H9 (cell line): Measurements from ENCODE around the gene TMEM117. TPM values are rescaled to one million over a fixed set of nuclear protein-coding genes. Genes with fewer than 3 reads are reported as not detected.

Experiments used
- DNase-seq: peaks from one replicate; pipeline ENCODE4 v3.0.0-alpha.2; 2017
- H2AFZ ChIP-seq: one replicate; pipeline ENCODE4 v1.6.1; 2013; ENCODE audit warnings: mild to moderate bottlenecking, low read length, control low read depth, moderate library complexity
- H2AK5ac ChIP-seq: 2 replicates; pipeline ENCODE4 v1.6.1; 2013; ENCODE audit warnings: low read length, control low read depth, mixed read lengths; ENCODE audit not compliant: insufficient read length
- H2BK120ac ChIP-seq: one replicate; pipeline ENCODE4 v1.6.1; 2013; ENCODE audit warnings: low read depth, mild to moderate bottlenecking, low read length, control low read depth, inconsistent platforms; ENCODE audit not compliant: poor library complexity, severe bottlenecking
- H2BK12ac ChIP-seq: 2 replicates; pipeline ENCODE4 v1.6.1; 2013; ENCODE audit warnings: low read length, control low read depth, mixed read lengths, low read depth; ENCODE audit not compliant: insufficient read length
- H2BK15ac ChIP-seq: 2 replicates; pipeline ENCODE4 v1.6.1; 2013; ENCODE audit warnings: low read depth, low read length, control low read depth
- H2BK20ac ChIP-seq: one replicate; pipeline ENCODE4 v1.6.1; 2013; ENCODE audit warnings: low read depth, mild to moderate bottlenecking, low read length, control low read depth, inconsistent platforms; ENCODE audit not compliant: poor library complexity, severe bottlenecking
- H2BK5ac ChIP-seq: 2 replicates; pipeline ENCODE4 v1.6.1; 2013; ENCODE audit warnings: low read length, control low read depth, mixed read lengths; ENCODE audit not compliant: insufficient read length
- H3K14ac ChIP-seq: 2 replicates; pipeline ENCODE4 v1.6.1; 2013; ENCODE audit warnings: low read length, control low read depth; ENCODE audit not compliant: insufficient read depth
- H3K18ac ChIP-seq: 2 replicates; pipeline ENCODE4 v1.6.1; 2013; ENCODE audit warnings: low read depth, mild to moderate bottlenecking, mixed read lengths, low read length, control low read depth; ENCODE audit not compliant: insufficient read length
- H3K23ac ChIP-seq: 2 replicates; pipeline ENCODE4 v1.6.1; 2013; ENCODE audit warnings: low read length, control low read depth, mixed read lengths, low read depth; ENCODE audit not compliant: insufficient read length
- H3K23me2 ChIP-seq: 2 replicates; pipeline ENCODE4 v1.6.1; 2013; ENCODE audit warnings: low read depth, mild to moderate bottlenecking, mixed read lengths, low read length, control low read depth; ENCODE audit not compliant: insufficient read length, poor library complexity, severe bottlenecking
- H3K27ac ChIP-seq: 2 replicates; pipeline ENCODE4 v1.5.1; 2013; ENCODE audit warnings: low read length, control low read depth, mixed read lengths, low read depth; ENCODE audit not compliant: insufficient read length
- H3K27me3 ChIP-seq: 2 replicates; pipeline ENCODE4 v1.6.1; 2013; ENCODE audit warnings: low read length, control low read depth, inconsistent platforms; ENCODE audit not compliant: insufficient read depth
- H3K4ac ChIP-seq: 2 replicates; pipeline ENCODE4 v1.6.1; 2013; ENCODE audit warnings: low read depth, mild to moderate bottlenecking, control low read depth, inconsistent platforms, low read length, moderate library complexity
- H3K4me1 ChIP-seq: 2 replicates; pipeline ENCODE4 v1.6.1; 2013; ENCODE audit warnings: low read length, control low read depth, inconsistent platforms; ENCODE audit not compliant: insufficient read depth
- H3K4me2 ChIP-seq: 2 replicates; pipeline ENCODE4 v1.6.1; 2013; ENCODE audit warnings: low read length, control low read depth, mixed read lengths; ENCODE audit not compliant: insufficient read length, insufficient read depth
- H3K56ac ChIP-seq: 2 replicates; pipeline ENCODE4 v1.6.1; 2013; ENCODE audit warnings: low read depth, mild to moderate bottlenecking, mixed read lengths, low read length, control low read depth; ENCODE audit not compliant: insufficient read length
- H3K79me1 ChIP-seq: 2 replicates; pipeline ENCODE4 v1.6.1; 2013; ENCODE audit warnings: low read depth, mild to moderate bottlenecking, moderate library complexity, low read length, control low read depth, inconsistent platforms; ENCODE audit not compliant: insufficient read depth, poor library complexity, severe bottlenecking
- H3K79me2 ChIP-seq: 2 replicates; pipeline ENCODE4 v1.6.1; 2013; ENCODE audit warnings: low read length, control low read depth, inconsistent platforms; ENCODE audit not compliant: insufficient read depth
- H3K9ac ChIP-seq: 2 replicates; pipeline ENCODE4 v1.6.1; 2013; ENCODE audit warnings: low read length, control low read depth, mixed read lengths; ENCODE audit not compliant: insufficient read length; ENCODE audit errors: extremely low read depth
- H3K9me3 ChIP-seq: one replicate; pipeline ENCODE4 v1.6.1; 2013; ENCODE audit warnings: low read depth, low read length, inconsistent platforms; ENCODE audit not compliant: control insufficient read depth
- H3T11ph ChIP-seq: one replicate; pipeline ENCODE4 v1.6.1; 2013; ENCODE audit warnings: mild to moderate bottlenecking, low read length, control low read depth, inconsistent platforms
- H4K20me1 ChIP-seq: one replicate; pipeline ENCODE4 v1.6.1; 2013; ENCODE audit not compliant: control insufficient read depth, insufficient read length, insufficient read depth
- H4K5ac ChIP-seq: 2 replicates; pipeline ENCODE4 v1.6.1; 2013; ENCODE audit warnings: low read depth, mild to moderate bottlenecking, mixed read lengths, low read length, control low read depth; ENCODE audit not compliant: insufficient read length
- H4K8ac ChIP-seq: replicated peaks from 2 replicates; pipeline ENCODE4 v1.6.1; 2013; ENCODE audit warnings: low read length, control low read depth, mixed read lengths, low read depth; ENCODE audit not compliant: insufficient read length
- H4K91ac ChIP-seq: 2 replicates; pipeline ENCODE4 v1.6.1; 2013; ENCODE audit warnings: low read depth, mild to moderate bottlenecking, moderate library complexity, mixed read lengths, low read length, control low read depth; ENCODE audit not compliant: insufficient read length
- H3K27ac Mint-ChIP-seq, 3 experiments: 2 replicates in 2 of 3; 3 replicates in 1 of 3; pipeline ENCODE4 v1.8.0; 2020 to 2021; ENCODE audit warnings: mixed read lengths in 3 of 3, mild to moderate bottlenecking in 1 of 3, moderate library complexity in 1 of 3
- H3K27me3 Mint-ChIP-seq: 2 replicates; pipeline ENCODE4 v1.8.0; 2021; ENCODE audit warnings: low read depth, mild to moderate bottlenecking, moderate library complexity, mixed read lengths
- H3K36me3 Mint-ChIP-seq, 3 experiments: 2 replicates in 2 of 3; 3 replicates in 1 of 3; pipeline ENCODE4 v1.8.0; 2020 to 2021; ENCODE audit warnings: low read depth in 3 of 3, mixed read lengths in 3 of 3; ENCODE audit not compliant: insufficient read depth in 1 of 3
- H3K4me1 Mint-ChIP-seq, 2 experiments: 2 replicates each; pipeline ENCODE4 v1.8.0; 2020; ENCODE audit warnings: mixed read lengths in 2 of 2
- H3K4me3 Mint-ChIP-seq, 2 experiments: 2 replicates in 1 of 2; 3 replicates in 1 of 2; pipeline ENCODE4 v1.8.0; 2020 to 2021; ENCODE audit warnings: mild to moderate bottlenecking in 2 of 2, mixed read lengths in 2 of 2, moderate library complexity in 1 of 2
- H3K9me3 Mint-ChIP-seq, 2 experiments: 2 replicates in 1 of 2; 3 replicates in 1 of 2; pipeline ENCODE4 v1.8.0; 2020; ENCODE audit warnings: mild to moderate bottlenecking in 2 of 2, mixed read lengths in 2 of 2, moderate library complexity in 1 of 2
- WGBS: extraction: QIAGEN DNeasy Blood & Tissue Kit; methylation state at CpG from one replicate; pipeline ENCODE4 v1.1.7; 2013; ENCODE audit warnings: missing lambda C conversion rate, low lambda C conversion rate, mixed read lengths; ENCODE audit not compliant: insufficient read length; ENCODE audit errors: extremely low coverage; 5-methylcytosine and 5-hydroxymethylcytosine counted together
- total RNA-seq: library from RNA; stranded (reverse); gene quantifications from 2 replicates; pipeline ENCODE4 v1.2.1, GENCODE V29; 2021
- TF ChIP-seq, protein P1 (sequence below): fragments of 200-600 bp; sonication (generic); conservative IDR thresholded peaks from 3 replicates; pipeline ENCODE4 v1.8.0; 2021; ENCODE audit warnings: antibody characterized with exemption, mild to moderate bottlenecking

Gene TMEM117
- total RNA-seq, 1 experiment from 2014 or later, result 1.7 TPM

DNA sequence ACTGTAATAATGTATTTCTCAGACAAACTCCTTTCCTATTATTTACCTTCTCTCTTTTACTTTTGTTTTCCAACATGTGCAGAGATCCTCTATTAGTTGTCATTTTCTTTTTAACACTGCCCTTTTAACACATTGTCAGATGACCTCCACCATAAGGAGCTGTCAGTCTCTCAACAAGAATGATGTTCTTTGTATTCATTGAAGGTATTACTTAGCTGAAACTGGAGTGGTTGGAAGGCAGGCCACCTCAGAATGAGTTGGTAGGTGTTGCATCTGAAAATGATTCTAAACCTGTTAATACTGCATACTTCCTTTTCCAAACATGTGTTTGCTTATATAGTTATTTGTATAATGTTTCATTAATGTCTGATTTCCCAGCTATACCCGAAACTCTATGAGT lies 16.9 kb downstream of the TMEM117 start:
- H3K79me1 ChIP-seq, result no peaks in the 10 kb centered on the region
- H3K4me1 Mint-ChIP-seq, result no peaks in the 10 kb centered on the region
- H3T11ph ChIP-seq, result no peak overlapping the region
- DNase-seq, result no peak
- peaks cover 2 to 3% (median 3%) of the 10 kb centered on the region in 3 experiments; a peak in 6 of 7 replicates for H3K36me3 Mint-ChIP-seq
- H3K4me3 Mint-ChIP-seq, result no peak overlapping the region
- no peak overlapping the region for H3K4ac ChIP-seq
- H3K14ac ChIP-seq, result no peak overlapping the region
- H3K27ac Mint-ChIP-seq, result no peak overlapping the region
- no peaks in the 10 kb centered on the region for H3K23me2 ChIP-seq
- no peak overlapping the region for H4K8ac ChIP-seq
- H2BK12ac ChIP-seq, result no peak overlapping the region
- no peaks in the 10 kb centered on the region; the same call in 1 of the 2 replicates for H3K27me3 Mint-ChIP-seq
- H2BK120ac ChIP-seq, result no peak overlapping the region
- H4K5ac ChIP-seq, result no peak overlapping the region
- H3K4me2 ChIP-seq, result no peak overlapping the region
- H3K9me3 ChIP-seq, result no peaks in the 10 kb centered on the region
- H2BK5ac ChIP-seq, result no peak overlapping the region
- WGBS, result no CpG with 5 or more reads among the region's 1 CpG
- no peak overlapping the region for H2AFZ ChIP-seq
- H2AK5ac ChIP-seq, result no peak overlapping the region
- no peak overlapping the region for H3K56ac ChIP-seq
- H4K91ac ChIP-seq, result no peak overlapping the region
- no peak overlapping the region for H3K18ac ChIP-seq
- no peak overlapping the region for H3K9ac ChIP-seq
- peaks cover 3 to 4% of the 10 kb centered on the region in 2 experiments; a peak in 4 of 5 replicates for H3K9me3 Mint-ChIP-seq
- no peaks in the 10 kb centered on the region for H3K79me2 ChIP-seq
- no peak overlapping the region for H3K27ac ChIP-seq
- no peak overlapping the region for H3K23ac ChIP-seq
- no peaks in the 10 kb centered on the region for H3K4me1 ChIP-seq
- H2BK15ac ChIP-seq, result no peak overlapping the region
- H4K20me1 ChIP-seq, result no peaks in the 10 kb centered on the region
- H3K27me3 ChIP-seq, result no peaks in the 10 kb centered on the region
- TF ChIP-seq, protein P1, sequence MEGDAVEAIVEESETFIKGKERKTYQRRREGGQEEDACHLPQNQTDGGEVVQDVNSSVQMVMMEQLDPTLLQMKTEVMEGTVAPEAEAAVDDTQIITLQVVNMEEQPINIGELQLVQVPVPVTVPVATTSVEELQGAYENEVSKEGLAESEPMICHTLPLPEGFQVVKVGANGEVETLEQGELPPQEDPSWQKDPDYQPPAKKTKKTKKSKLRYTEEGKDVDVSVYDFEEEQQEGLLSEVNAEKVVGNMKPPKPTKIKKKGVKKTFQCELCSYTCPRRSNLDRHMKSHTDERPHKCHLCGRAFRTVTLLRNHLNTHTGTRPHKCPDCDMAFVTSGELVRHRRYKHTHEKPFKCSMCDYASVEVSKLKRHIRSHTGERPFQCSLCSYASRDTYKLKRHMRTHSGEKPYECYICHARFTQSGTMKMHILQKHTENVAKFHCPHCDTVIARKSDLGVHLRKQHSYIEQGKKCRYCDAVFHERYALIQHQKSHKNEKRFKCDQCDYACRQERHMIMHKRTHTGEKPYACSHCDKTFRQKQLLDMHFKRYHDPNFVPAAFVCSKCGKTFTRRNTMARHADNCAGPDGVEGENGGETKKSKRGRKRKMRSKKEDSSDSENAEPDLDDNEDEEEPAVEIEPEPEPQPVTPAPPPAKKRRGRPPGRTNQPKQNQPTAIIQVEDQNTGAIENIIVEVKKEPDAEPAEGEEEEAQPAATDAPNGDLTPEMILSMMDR, result no peak
- H2BK20ac ChIP-seq, result no peak overlapping the region
